Choroid plexus epithelial cell (primary cell): ENCODE measurements around the gene CTAG2.
"Not testable (repeated sequence)": the region's sequence is repeated elsewhere in the genome, so short reads cannot be mapped to it uniquely, and the experiment has no call there.

Experiments used
- DNase-seq: peaks from one replicate; pipeline ENCODE4 v3.0.0-alpha.2; 2010; ENCODE audit warnings: low read depth
- H3K4me3 ChIP-seq: 2 replicates; pipeline ENCODE4 v1.5.1; 2011; ENCODE audit warnings: low read depth, mild to moderate bottlenecking, control low read depth, low read length, moderate library complexity
- TF ChIP-seq, protein P1 (sequence below): conservative IDR thresholded peaks from 2 replicates; pipeline ENCODE4 v1.5.1; 2011; ENCODE audit warnings: low read depth, mild to moderate bottlenecking, control low read depth, inconsistent platforms, low read length, moderate library complexity

Gene CTAG2

DNA sequence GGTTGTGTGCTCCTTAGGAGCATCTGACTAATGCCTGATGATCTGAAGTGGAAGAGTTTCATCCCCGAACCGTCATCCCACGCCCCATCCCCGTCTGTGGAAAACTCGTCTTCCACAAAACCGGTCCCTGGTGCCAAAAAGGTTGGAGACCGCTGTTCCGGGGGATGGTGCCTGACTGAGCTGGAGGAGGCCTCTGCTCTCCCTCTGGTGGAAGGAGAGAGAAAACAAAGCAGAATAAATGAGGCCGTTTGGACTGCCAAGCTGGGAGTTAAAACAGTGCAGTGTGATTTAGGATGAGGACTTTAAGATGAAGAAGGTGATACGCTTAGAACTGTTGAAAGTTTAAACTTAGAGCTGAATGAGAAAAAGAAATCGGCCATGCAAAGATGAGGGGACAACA, 19.7 kb downstream of the CTAG2 start:
- DNase-seq, H3K4me3 ChIP-seq: not testable (repeated sequence)

DNA sequence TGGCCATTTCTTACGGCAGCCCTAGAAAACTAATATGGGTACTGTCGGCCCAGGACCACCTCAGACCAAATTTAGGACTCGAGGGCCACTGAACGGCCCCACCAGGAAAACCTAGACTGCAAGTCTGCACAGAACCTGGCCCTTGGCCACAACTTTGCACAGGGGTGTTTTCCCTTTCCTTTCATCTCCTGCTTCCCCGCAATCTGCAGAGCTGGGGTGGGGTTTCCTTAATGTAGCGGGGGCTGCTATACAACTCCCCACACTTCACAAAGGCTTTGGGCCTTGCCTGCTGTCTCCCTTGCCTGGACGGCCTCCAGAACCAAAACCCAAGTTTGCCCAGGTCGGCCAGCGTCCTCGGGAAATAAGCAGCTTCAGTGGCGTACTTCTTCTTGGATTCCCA, 22.4 kb downstream of the CTAG2 start:
- not testable (repeated sequence) for H3K4me3 ChIP-seq, DNase-seq

GRCh38 chrX:154628960-154629359, 24.4 kb downstream of the CTAG2 start:
- not testable (repeated sequence) for DNase-seq, H3K4me3 ChIP-seq

- not testable (repeated sequence) for DNase-seq
These were observed 32.5 kb downstream of the CTAG2 start for GRCh38 chrX:154620767-154621414.

GRCh38 chrX:154619182-154619581, 34.2 kb downstream of the CTAG2 start, which contains the start of gene CTAG1B:
CTAG1B (minus strand) TSS chrX:154619282; CDS start chrX:154619218, 64 bp downstream.
- H3K4me3 ChIP-seq, DNase-seq: not testable (repeated sequence)

More at GRCh38 chrX:154620767-154621414, 32.5 kb downstream of the CTAG2 start:
- not testable (repeated sequence) for H3K4me3 ChIP-seq

- not testable (repeated sequence) for DNase-seq, H3K4me3 ChIP-seq
These were observed 39.8 kb downstream of the CTAG2 start for GRCh38 chrX:154613586-154613985.

GRCh38 chrX:154611146-154611545, 42.2 kb downstream of the CTAG2 start:
- DNase-seq, H3K4me3 ChIP-seq: not testable (repeated sequence)

GRCh38 chrX:154608823-154609222, 44.6 kb downstream of the CTAG2 start:
- DNase-seq, H3K4me3 ChIP-seq: not testable (repeated sequence)

- H3K4me3 ChIP-seq, DNase-seq: not testable (repeated sequence)
These were observed 45.4 kb downstream of the CTAG2 start for GRCh38 chrX:154607976-154608375.

- TF ChIP-seq, protein P1, sequence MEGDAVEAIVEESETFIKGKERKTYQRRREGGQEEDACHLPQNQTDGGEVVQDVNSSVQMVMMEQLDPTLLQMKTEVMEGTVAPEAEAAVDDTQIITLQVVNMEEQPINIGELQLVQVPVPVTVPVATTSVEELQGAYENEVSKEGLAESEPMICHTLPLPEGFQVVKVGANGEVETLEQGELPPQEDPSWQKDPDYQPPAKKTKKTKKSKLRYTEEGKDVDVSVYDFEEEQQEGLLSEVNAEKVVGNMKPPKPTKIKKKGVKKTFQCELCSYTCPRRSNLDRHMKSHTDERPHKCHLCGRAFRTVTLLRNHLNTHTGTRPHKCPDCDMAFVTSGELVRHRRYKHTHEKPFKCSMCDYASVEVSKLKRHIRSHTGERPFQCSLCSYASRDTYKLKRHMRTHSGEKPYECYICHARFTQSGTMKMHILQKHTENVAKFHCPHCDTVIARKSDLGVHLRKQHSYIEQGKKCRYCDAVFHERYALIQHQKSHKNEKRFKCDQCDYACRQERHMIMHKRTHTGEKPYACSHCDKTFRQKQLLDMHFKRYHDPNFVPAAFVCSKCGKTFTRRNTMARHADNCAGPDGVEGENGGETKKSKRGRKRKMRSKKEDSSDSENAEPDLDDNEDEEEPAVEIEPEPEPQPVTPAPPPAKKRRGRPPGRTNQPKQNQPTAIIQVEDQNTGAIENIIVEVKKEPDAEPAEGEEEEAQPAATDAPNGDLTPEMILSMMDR: no peak
- H3K4me3 ChIP-seq: no peak overlapping the region
- no peak for DNase-seq
These were observed 46.0 kb downstream of the CTAG2 start for GRCh38 chrX:154607370-154607769.

DNA sequence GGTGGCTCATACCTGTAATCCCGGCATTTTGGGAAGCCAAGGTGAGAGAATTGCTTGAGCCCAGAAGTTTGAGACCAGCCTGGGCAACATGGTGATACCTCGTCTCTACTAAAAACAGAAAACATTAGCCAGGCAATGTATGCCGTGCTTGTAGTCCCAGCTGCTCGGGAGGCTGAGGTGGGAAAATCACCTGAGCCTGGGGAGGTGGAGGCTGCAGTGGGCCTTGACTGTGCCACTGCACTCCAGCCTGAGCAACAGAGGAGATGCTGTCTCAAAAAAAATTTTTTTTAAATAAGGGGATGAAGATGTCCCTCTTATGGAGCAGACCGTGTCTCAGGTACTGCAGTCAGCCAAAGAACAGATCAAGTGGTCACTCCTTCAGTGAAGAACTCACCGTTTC, 47.8 kb downstream of the CTAG2 start:
- H3K4me3 ChIP-seq: no peak overlapping the region
- TF ChIP-seq, protein P1: no peak
- DNase-seq: no peak

- peak; percentile 41 for DNase-seq
- TF ChIP-seq, protein P1: no peak
- H3K4me3 ChIP-seq: no peak overlapping the region
These were observed 49.6 kb downstream of the CTAG2 start for GRCh38 chrX:154603438-154604430.
